Ishikawa (cell line): ENCODE results near the gene PITPNM2.

Source experiments
- CEBPB ChIP-seq: IDR thresholded peaks from 2 replicates; pipeline ENCODE4 v1.6.1; 2012
- CREB1 ChIP-seq: IDR thresholded peaks from 2 replicates; pipeline ENCODE4 v1.6.1; 2012; ENCODE audit warnings: low read depth
- EGR1 ChIP-seq: IDR thresholded peaks from 2 replicates; pipeline ENCODE4 v1.6.1; 2012
- EP300 ChIP-seq: IDR thresholded peaks from 2 replicates; pipeline ENCODE4 v1.6.1; 2012; ENCODE audit warnings: borderline replicate concordance
- FOXM1 ChIP-seq: IDR thresholded peaks from 2 replicates; pipeline ENCODE4 v1.6.1; 2012; ENCODE audit warnings: low read depth, borderline replicate concordance
- MAX ChIP-seq: IDR thresholded peaks from 2 replicates; pipeline ENCODE4 v1.6.1; 2012
- NFIC ChIP-seq: IDR thresholded peaks from 2 replicates; pipeline ENCODE4 v1.6.1; 2012
- RAD21 ChIP-seq: IDR thresholded peaks from 2 replicates; pipeline ENCODE4 v1.6.1; 2012; ENCODE audit warnings: low read depth
- REST ChIP-seq: IDR thresholded peaks from 2 replicates; pipeline ENCODE4 v1.6.1; 2012; ENCODE audit warnings: low read depth, mild to moderate bottlenecking
- TAF1 ChIP-seq: IDR thresholded peaks from 2 replicates; pipeline ENCODE4 v1.6.1; 2012; ENCODE audit warnings: low read depth, mild to moderate bottlenecking
- TCF12 ChIP-seq: IDR thresholded peaks from 2 replicates; pipeline ENCODE4 v1.6.1; 2012; ENCODE audit warnings: low read depth
- TEAD4 ChIP-seq: IDR thresholded peaks from 2 replicates; pipeline ENCODE4 v1.6.1; 2012
- USF1 ChIP-seq: IDR thresholded peaks from 2 replicates; pipeline ENCODE4 v1.6.1; 2012
- YY1 ChIP-seq: IDR thresholded peaks from 2 replicates; pipeline ENCODE4 v1.6.1; 2012; ENCODE audit warnings: low read depth
- ZBTB7A ChIP-seq: IDR thresholded peaks from 2 replicates; pipeline ENCODE4 v1.6.1; 2012; ENCODE audit warnings: low read depth

PITPNM2 gene

GRCh38 chr12:123126294-123127181, 24.4 kb downstream of the PITPNM2 start:
- peak; percentile 38; the same call in 1 of the 2 replicates for TF ChIP-seq TEAD4
- no peak for TF ChIP-seq NFIC
- TF ChIP-seq REST = no peak
- peak; percentile 59; the same call in 1 of the 2 replicates for TF ChIP-seq YY1

- TF ChIP-seq REST = no peak
- TF ChIP-seq FOXM1 = no peak
- TF ChIP-seq YY1 = no peak
- TF ChIP-seq TCF12 = no peak
- no peak for TF ChIP-seq RAD21
- TF ChIP-seq TEAD4 = no peak
- no peak for TF ChIP-seq CREB1
- TF ChIP-seq USF1 = no peak
- no peak for TF ChIP-seq EGR1
- no peak for TF ChIP-seq EP300
- no peak for TF ChIP-seq ZBTB7A
- TF ChIP-seq NFIC = no peak
These were observed 28.3 kb downstream of the PITPNM2 start for GRCh38 chr12:123122626-123123025.

GRCh38 chr12:123121670-123122069, 29.2 kb downstream of the PITPNM2 start:
- TF ChIP-seq MAX (no peak), USF1 (no peak), TAF1 (no peak), REST (no peak), EGR1 (no peak), TCF12 (no peak), RAD21 (no peak), NFIC (no peak), TEAD4 (no peak), ZBTB7A (no peak), YY1 (no peak), EP300 (no peak), FOXM1 (no peak), CREB1 (no peak), CEBPB (no peak)

- TF ChIP-seq EGR1 (no peak), TEAD4 (no peak), CREB1 (no peak), NFIC (no peak)
These were observed 30.3 kb downstream of the PITPNM2 start for GRCh38 chr12:123120452-123121166.
